IPS DF 6.9 (cell line): ENCODE measurements around the gene ENKD1.

ENCODE experiments used
- DNase-seq: peaks from one replicate; pipeline ENCODE4 v3.0.0-alpha.2; 2013; ENCODE audit warnings: low read depth, low spot score
- H3K27ac ChIP-seq: one replicate; pipeline ENCODE4 v1.5.1; 2013; ENCODE audit warnings: low read length, control low read depth
- H3K27me3 ChIP-seq: 2 replicates; pipeline ENCODE4 v1.6.1; 2013; ENCODE audit warnings: mild to moderate bottlenecking, low read length; ENCODE audit not compliant: control insufficient read depth, insufficient read depth
- H3K36me3 ChIP-seq: 2 replicates; pipeline ENCODE4 v1.6.1; 2013; ENCODE audit warnings: low read length; ENCODE audit not compliant: control insufficient read depth, insufficient read depth
- H3K4me1 ChIP-seq: 2 replicates; pipeline ENCODE4 v1.6.1; 2013; ENCODE audit warnings: low read length; ENCODE audit not compliant: control insufficient read depth, insufficient read depth
- H3K4me3 ChIP-seq: 2 replicates; pipeline ENCODE4 v1.5.1; 2013; ENCODE audit warnings: mild to moderate bottlenecking, low read length
- H3K9me3 ChIP-seq: 2 replicates; pipeline ENCODE4 v1.6.1; 2013; ENCODE audit warnings: low read length, inconsistent platforms; ENCODE audit not compliant: control insufficient read depth, insufficient read depth
- WGBS: extraction: QIAGEN DNeasy Blood & Tissue Kit; methylation state at CpG from one replicate; pipeline ENCODE4 v1.1.7; 2013; ENCODE audit warnings: mixed read lengths, missing lambda C conversion rate; ENCODE audit not compliant: insufficient read length, insufficient coverage; 5-methylcytosine and 5-hydroxymethylcytosine counted together

The ENKD1 gene

GRCh38 chr16:67679935-67680897 lies 13.7 kb upstream of the ENKD1 start:
- no peak for DNase-seq
- H3K36me3 ChIP-seq, result peaks cover 11% of the 10 kb centered on the region; the same call in 1 of the 2 replicates
- H3K27ac ChIP-seq, result no peak overlapping the region
- H3K27me3 ChIP-seq, result no peaks in the 10 kb centered on the region; the same call in 1 of the 2 replicates
- H3K4me1 ChIP-seq, result peaks cover 2% of the 10 kb centered on the region; the same call in 1 of the 2 replicates
- WGBS, result no CpG with 5 or more reads among the region's 10 CpGs
- H3K9me3 ChIP-seq, result no peaks in the 10 kb centered on the region
- H3K4me3 ChIP-seq, result no peak overlapping the region

GRCh38 chr16:67678354-67679023 lies 11.9 kb upstream of the ENKD1 start:
- no CpG with 5 or more reads among the region's 12 CpGs for WGBS

GRCh38 chr16:67677712-67678111 lies 11.2 kb upstream of the ENKD1 start:
- H3K4me1 ChIP-seq, result no peaks in the 10 kb centered on the region
- no peaks in the 10 kb centered on the region; the same call in 1 of the 2 replicates for H3K27me3 ChIP-seq
- H3K4me3 ChIP-seq, result no peak overlapping the region
- no peaks in the 10 kb centered on the region for H3K36me3 ChIP-seq
- H3K9me3 ChIP-seq, result no peaks in the 10 kb centered on the region
- no peak overlapping the region for H3K27ac ChIP-seq
- no peak for DNase-seq
- WGBS, result no CpG with 5 or more reads among the region's 1 CpG

More at GRCh38 chr16:67678354-67679023, 11.9 kb upstream of the ENKD1 start:
- Histone ChIP-seq H3K9me3 (no peaks in the 10 kb centered on the region), H3K27me3 (no peaks in the 10 kb centered on the region; the same call in 1 of the 2 replicates), H3K36me3 (0 out of 2 replicates have a peak, but pooled peaks cover 3% of the 10 kb centered on the region), H3K4me1 (no peaks in the 10 kb centered on the region), H3K4me3 (no peak overlapping the region), H3K27ac (no peak overlapping the region)
- DNase-seq, result no peak

GRCh38 chr16:67676939-67677338 lies 10.4 kb upstream of the ENKD1 start:
- H3K9me3 ChIP-seq, result no peaks in the 10 kb centered on the region
- no peaks in the 10 kb centered on the region; the same call in 1 of the 2 replicates for H3K27me3 ChIP-seq
- no peak overlapping the region for H3K27ac ChIP-seq
- no peak overlapping the region for H3K4me3 ChIP-seq
- H3K36me3 ChIP-seq, result no peaks in the 10 kb centered on the region
- no CpG with 5 or more reads among the region's 8 CpGs for WGBS
- H3K4me1 ChIP-seq, result no peaks in the 10 kb centered on the region
- no peak for DNase-seq

GRCh38 chr16:67676516-67676915 lies 10.0 kb upstream of the ENKD1 start:
- H3K4me3 ChIP-seq, result no peak overlapping the region
- DNase-seq, result no peak
- no peaks in the 10 kb centered on the region for H3K4me1 ChIP-seq
- H3K27me3 ChIP-seq, result no peaks in the 10 kb centered on the region
- H3K27ac ChIP-seq, result no peak overlapping the region
- no CpG with 5 or more reads among the region's 4 CpGs for WGBS
- no peaks in the 10 kb centered on the region for H3K9me3 ChIP-seq
- no peaks in the 10 kb centered on the region for H3K36me3 ChIP-seq

GRCh38 chr16:67675999-67676398 lies 9.4 kb upstream of the ENKD1 start:
- H3K27me3 ChIP-seq, result no peaks in the 10 kb centered on the region
- DNase-seq, result no peak
- H3K36me3 ChIP-seq, result no peaks in the 10 kb centered on the region
- no peaks in the 10 kb centered on the region for H3K9me3 ChIP-seq
- no CpG with 5 or more reads among the region's 7 CpGs for WGBS
- H3K27ac ChIP-seq, result no peak overlapping the region
- H3K4me3 ChIP-seq, result no peak overlapping the region
- H3K4me1 ChIP-seq, result no peaks in the 10 kb centered on the region

GRCh38 chr16:67675579-67675935 lies 9.0 kb upstream of the ENKD1 start:
- Histone ChIP-seq H3K27ac (no peak overlapping the region), H3K4me3 (no peak overlapping the region), H3K9me3 (no peaks in the 10 kb centered on the region), H3K4me1 (no peaks in the 10 kb centered on the region), H3K36me3 (no peaks in the 10 kb centered on the region), H3K27me3 (no peaks in the 10 kb centered on the region)
- DNase-seq, result no peak
- no CpG with 5 or more reads among the region's 17 CpGs for WGBS

- Histone ChIP-seq H3K27ac (no peak overlapping the region), H3K27me3 (no peaks in the 10 kb centered on the region), H3K4me1 (no peaks in the 10 kb centered on the region), H3K36me3 (no peaks in the 10 kb centered on the region), H3K9me3 (no peaks in the 10 kb centered on the region), H3K4me3 (no peak overlapping the region)
- no peak for DNase-seq
- no CpG with 5 or more reads among the region's 28 CpGs for WGBS
Measured at GRCh38 chr16:67674851-67675578, 8.5 kb upstream of the ENKD1 start.

- H3K9me3 ChIP-seq, result no peaks in the 10 kb centered on the region
- DNase-seq, result no peak
- H3K4me3 ChIP-seq, result no peak overlapping the region
- H3K27ac ChIP-seq, result no peak overlapping the region
- WGBS, result no CpG with 5 or more reads among the region's 21 CpGs
- H3K36me3 ChIP-seq, result no peaks in the 10 kb centered on the region
- H3K27me3 ChIP-seq, result no peaks in the 10 kb centered on the region
- no peaks in the 10 kb centered on the region for H3K4me1 ChIP-seq
Measured at GRCh38 chr16:67673712-67674580, 7.4 kb upstream of the ENKD1 start.
